HepG2 (cell line): ENCODE measurements around the gene MACROD2. TPM values are rescaled to one million over a fixed set of nuclear protein-coding genes. Genes with fewer than 3 reads are reported as not detected.

ENCODE experiments used
- ATAC-seq: fragments of 200-7000 bp; cut with Tn5 transposase; 3 replicates; pipeline ENCODE4 v1.9.1; 2020; ENCODE audit warnings: mild to moderate bottlenecking, moderate library complexity
- BruUV-seq: library from RNA; stranded (reverse); fragments of 400-500 nt; replicated peaks from 2 replicates; lab custom pipeline; 2021; lab: Mats Ljungman, UMichigan
- CTCF ChIA-PET: fragments of 300-600 bp; formaldehyde crosslinking; extraction: SDS; loops from one replicate; lab custom pipeline; 2021; ENCODE audit warnings: low total read pairs, inconsistent platforms, low intra/inter-chr PET ratio; lab: Yijun Ruan, JAX
- POLR2A ChIA-PET: fragments of 350-600 bp; sonication (Branson Sonifier 250); formaldehyde crosslinking; loops from one replicate; lab custom pipeline; 2020; ENCODE audit warnings: antibody characterized with exemption, inconsistent platforms; lab: Yijun Ruan, JAX
- DNase-seq: peaks from one replicate; pipeline ENCODE4 v3.0.0-alpha.2; 2015; ENCODE audit warnings: low spot score
- FAIRE-seq: peaks from 3 replicates; lab custom pipeline; 2011; peaks lifted over from hg19 to GRCh38; lab: Jason Lieb, UNC
- H2AFZ ChIP-seq: one replicate; pipeline ENCODE4 v1.6.1; 2011; ENCODE audit warnings: low read length, inconsistent platforms
- H3K27ac ChIP-seq: fragments of 300-600 bp; 3 replicates; pipeline ENCODE4 v1.8.0; 2011; ENCODE audit warnings: mixed run types, mild to moderate bottlenecking, mixed read lengths, low read length, inconsistent platforms; ENCODE audit not compliant: insufficient read depth; ENCODE audit errors: extremely low read length
- H3K27me3 ChIP-seq, 2 experiments: fragments of 200-600 bp in 1 of 2; 2 replicates in 1 of 2; 3 replicates in 1 of 2; pipeline versions ENCODE4 v1.6.0 to v1.8.0; 2011; ENCODE audit warnings: low read length in 2 of 2, mild to moderate bottlenecking in 2 of 2, moderate library complexity in 2 of 2, inconsistent platforms in 1 of 2; ENCODE audit not compliant: insufficient read depth in 2 of 2, control insufficient read depth in 1 of 2
- H3K36me3 ChIP-seq, 2 experiments: fragments of 200-600 bp in 1 of 2; replicated peaks in 1 of 2; 2 replicates in 1 of 2; 3 replicates in 1 of 2; pipeline versions ENCODE4 v1.5.1 to v1.8.0; 2011; ENCODE audit warnings: low read length in 2 of 2, inconsistent platforms in 1 of 2; ENCODE audit not compliant: insufficient read depth in 2 of 2, control insufficient read depth in 1 of 2
- H3K4me1 ChIP-seq: 2 replicates; pipeline ENCODE4 v1.5.1; 2012; ENCODE audit warnings: low read length, inconsistent platforms; ENCODE audit not compliant: insufficient read depth
- H3K4me2 ChIP-seq: 2 replicates; pipeline ENCODE4 v1.6.0; 2011; ENCODE audit warnings: low read depth, low read length, inconsistent platforms
- H3K4me3 ChIP-seq, 3 experiments: fragments of 200-600 bp in 1 of 3; sonication (generic), shearing (Covaris generic) in 1 of 3; replicated peaks in 1 of 3; 2 replicates each; pipeline ENCODE4 v1.5.1; 2011 to 2016; ENCODE audit warnings: low read length in 3 of 3, inconsistent platforms in 2 of 3, low read depth in 2 of 3, mild to moderate bottlenecking in 2 of 3, control low read depth in 1 of 3, mixed read lengths in 1 of 3; ENCODE audit not compliant: insufficient read depth in 1 of 3
- H3K79me2 ChIP-seq: one replicate; pipeline ENCODE4 v1.6.1; 2011; ENCODE audit warnings: low read length, inconsistent platforms; ENCODE audit not compliant: insufficient read depth
- H3K9ac ChIP-seq: 2 replicates; pipeline ENCODE4 v1.6.0; 2011; ENCODE audit warnings: mild to moderate bottlenecking, low read depth, low read length, inconsistent platforms; ENCODE audit not compliant: insufficient read depth
- H3K9me3 ChIP-seq: 2 replicates; pipeline ENCODE4 v1.5.1; 2012; ENCODE audit warnings: mild to moderate bottlenecking, low read length
- H4K20me1 ChIP-seq: 2 replicates; pipeline ENCODE4 v1.6.0; 2011; ENCODE audit warnings: inconsistent platforms, mild to moderate bottlenecking, low read length, moderate library complexity; ENCODE audit not compliant: insufficient read depth
- CHD4 ChIP-seq: fragments of 200-600 bp; sonication (generic); IDR thresholded peaks from 2 replicates; pipeline ENCODE4 v1.7.0; 2017; ENCODE audit warnings: mild to moderate bottlenecking, low read length, borderline replicate concordance
- EZH2 ChIP-seq: conservative IDR thresholded peaks from 2 replicates; pipeline ENCODE4 v1.6.1; 2012; ENCODE audit warnings: mild to moderate bottlenecking, low read depth, low read length, moderate library complexity
- MIER3 ChIP-seq: IDR thresholded peaks from 2 replicates; pipeline ENCODE4 v1.6.1; 2016; ENCODE audit warnings: missing compliant biosample characterization, borderline replicate concordance
- MLLT10 ChIP-seq: sonication (generic); formaldehyde crosslinking; IDR thresholded peaks from 2 replicates; pipeline ENCODE4 v1.4.0; 2020; ENCODE audit warnings: missing genetic modification reagents
- NFIB ChIP-seq: sonication (generic); formaldehyde crosslinking; IDR thresholded peaks from 2 replicates; pipeline ENCODE4 v1.9.0; 2021; ENCODE audit warnings: missing genetic modification reagents, mild to moderate bottlenecking, borderline replicate concordance
- PAX8 ChIP-seq: sonication (generic); formaldehyde crosslinking; IDR thresholded peaks from 2 replicates; pipeline ENCODE4 v1.8.0; 2022; ENCODE audit warnings: mild to moderate bottlenecking, missing genetic modification reagents, borderline replicate concordance
- TAF15 ChIP-seq: fragments of 200-400 bp; formaldehyde crosslinking; IDR thresholded peaks from one replicate; pipeline ENCODE4 v1.6.1; 2018; ENCODE audit warnings: mild to moderate bottlenecking, low read depth, low read length; ENCODE audit not compliant: poor library complexity, severe bottlenecking
- ZNF644 ChIP-seq: IDR thresholded peaks from 2 replicates; pipeline ENCODE4 v1.6.1; 2016; ENCODE audit warnings: low read depth
- ZNF749 ChIP-seq: sonication (generic); formaldehyde crosslinking; IDR thresholded peaks from 2 replicates; pipeline ENCODE4 v1.8.0; 2022; ENCODE audit warnings: mild to moderate bottlenecking, missing genetic modification reagents, moderate library complexity, borderline replicate concordance
- WGBS: methylation state at CpG from one replicate; pipeline ENCODE4 v1.1.6; 2017; ENCODE audit warnings: low lambda C conversion rate; 5-methylcytosine and 5-hydroxymethylcytosine counted together
- in situ Hi-C: cut with HindIII; loops from 2 replicates; pipeline ENCODE4 v1.10.0; 2017; ENCODE audit warnings: low pct_unique_long_range_greater_than_20kb; ENCODE audit not compliant: extremely low pct_ligation_motif_present
- intact Hi-C: fragments of 100-400 bp; cut with micrococcal nuclease; formaldehyde crosslinking; loops from one replicate; pipeline ENCODE4 v1.10.0; 2022; ENCODE audit not compliant: unreplicated experiment
- polyA plus RNA-seq, 8 experiments: library from polyadenylated mRNA; depleted of rRNA in 3 of 8; stranded (reverse) in 7 of 8; unstranded in 1 of 8; fragments of >200 nt; fragmentation: Illumina TruSeq in 4 of 8; extraction: Trizol in 4 of 8; gene quantifications; 2 replicates each; pipeline versions ENCODE4 v1.2.1 to v1.2.3, GENCODE V29; 2011 to 2016; ENCODE audit warnings: low read depth in 4 of 8, missing spikeins in 1 of 8, mixed read lengths in 1 of 8; ENCODE audit not compliant: insufficient read depth in 1 of 8
- total RNA-seq, 5 experiments: library from RNA; depleted of rRNA; stranded (reverse); fragments of >200 nt; fragmentation: Illumina TruSeq; extraction: Trizol; gene quantifications; 2 replicates each; pipeline ENCODE4 v1.2.3, GENCODE V29; 2016; ENCODE audit warnings: low read depth in 1 of 5
- TF ChIP-seq, protein P1 (sequence below): sonication (generic); formaldehyde crosslinking; IDR thresholded peaks from 2 replicates; pipeline ENCODE4 v1.4.0; 2020; ENCODE audit warnings: mild to moderate bottlenecking, missing genetic modification reagents, borderline replicate concordance
- TF ChIP-seq, protein P2 (sequence below): IDR thresholded peaks from 2 replicates; pipeline ENCODE4 v1.6.1; 2016; ENCODE audit warnings: low read depth
- TF ChIP-seq, protein P3 (sequence below): sonication (generic); formaldehyde crosslinking; IDR thresholded peaks from 2 replicates; pipeline ENCODE4 v1.4.0; 2020; ENCODE audit warnings: missing genetic modification reagents

Gene MACROD2
- total and polyA plus RNA-seq, 2 of the 13 experiments (the other 11 are each of a cell fraction or from before 2014, with no cell fraction given) = 0.13 to 0.51 TPM

DNA sequence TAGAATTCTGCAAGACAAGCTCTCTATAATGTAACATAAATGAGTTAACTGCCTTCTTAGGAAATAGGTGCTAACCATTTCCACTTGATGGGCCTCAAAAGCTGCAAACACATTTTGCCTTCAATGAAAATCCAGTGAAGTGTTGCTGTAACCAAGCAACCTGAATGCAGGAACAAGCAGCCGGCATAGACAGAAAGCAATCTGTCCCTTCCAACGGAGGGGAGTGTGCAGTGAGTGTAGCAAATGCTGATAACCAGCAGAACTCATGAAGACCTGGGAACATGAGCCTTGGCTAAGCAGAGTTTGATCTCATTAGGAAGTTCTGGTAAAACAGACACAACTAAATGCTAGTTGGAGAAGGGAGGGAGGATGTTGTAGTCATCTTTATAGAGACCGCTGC is 1880.1 kb downstream of the MACROD2 start (continued):
- TF ChIP-seq PAX8 (CRISPR knock-in tag) = no peak
- no peak for TF ChIP-seq CHD4
- TF ChIP-seq, protein P1, sequence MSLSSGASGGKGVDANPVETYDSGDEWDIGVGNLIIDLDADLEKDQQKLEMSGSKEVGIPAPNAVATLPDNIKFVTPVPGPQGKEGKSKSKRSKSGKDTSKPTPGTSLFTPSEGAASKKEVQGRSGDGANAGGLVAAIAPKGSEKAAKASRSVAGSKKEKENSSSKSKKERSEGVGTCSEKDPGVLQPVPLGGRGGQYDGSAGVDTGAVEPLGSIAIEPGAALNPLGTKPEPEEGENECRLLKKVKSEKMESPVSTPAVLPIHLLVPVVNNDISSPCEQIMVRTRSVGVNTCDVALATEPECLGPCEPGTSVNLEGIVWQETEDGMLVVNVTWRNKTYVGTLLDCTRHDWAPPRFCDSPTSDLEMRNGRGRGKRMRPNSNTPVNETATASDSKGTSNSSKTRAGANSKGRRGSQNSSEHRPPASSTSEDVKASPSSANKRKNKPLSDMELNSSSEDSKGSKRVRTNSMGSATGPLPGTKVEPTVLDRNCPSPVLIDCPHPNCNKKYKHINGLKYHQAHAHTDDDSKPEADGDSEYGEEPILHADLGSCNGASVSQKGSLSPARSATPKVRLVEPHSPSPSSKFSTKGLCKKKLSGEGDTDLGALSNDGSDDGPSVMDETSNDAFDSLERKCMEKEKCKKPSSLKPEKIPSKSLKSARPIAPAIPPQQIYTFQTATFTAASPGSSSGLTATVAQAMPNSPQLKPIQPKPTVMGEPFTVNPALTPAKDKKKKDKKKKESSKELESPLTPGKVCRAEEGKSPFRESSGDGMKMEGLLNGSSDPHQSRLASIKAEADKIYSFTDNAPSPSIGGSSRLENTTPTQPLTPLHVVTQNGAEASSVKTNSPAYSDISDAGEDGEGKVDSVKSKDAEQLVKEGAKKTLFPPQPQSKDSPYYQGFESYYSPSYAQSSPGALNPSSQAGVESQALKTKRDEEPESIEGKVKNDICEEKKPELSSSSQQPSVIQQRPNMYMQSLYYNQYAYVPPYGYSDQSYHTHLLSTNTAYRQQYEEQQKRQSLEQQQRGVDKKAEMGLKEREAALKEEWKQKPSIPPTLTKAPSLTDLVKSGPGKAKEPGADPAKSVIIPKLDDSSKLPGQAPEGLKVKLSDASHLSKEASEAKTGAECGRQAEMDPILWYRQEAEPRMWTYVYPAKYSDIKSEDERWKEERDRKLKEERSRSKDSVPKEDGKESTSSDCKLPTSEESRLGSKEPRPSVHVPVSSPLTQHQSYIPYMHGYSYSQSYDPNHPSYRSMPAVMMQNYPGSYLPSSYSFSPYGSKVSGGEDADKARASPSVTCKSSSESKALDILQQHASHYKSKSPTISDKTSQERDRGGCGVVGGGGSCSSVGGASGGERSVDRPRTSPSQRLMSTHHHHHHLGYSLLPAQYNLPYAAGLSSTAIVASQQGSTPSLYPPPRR = no peak
- no peak for TF ChIP-seq EZH2
- no peak for TF ChIP-seq ZNF644 (CRISPR knock-in tag)

DNA sequence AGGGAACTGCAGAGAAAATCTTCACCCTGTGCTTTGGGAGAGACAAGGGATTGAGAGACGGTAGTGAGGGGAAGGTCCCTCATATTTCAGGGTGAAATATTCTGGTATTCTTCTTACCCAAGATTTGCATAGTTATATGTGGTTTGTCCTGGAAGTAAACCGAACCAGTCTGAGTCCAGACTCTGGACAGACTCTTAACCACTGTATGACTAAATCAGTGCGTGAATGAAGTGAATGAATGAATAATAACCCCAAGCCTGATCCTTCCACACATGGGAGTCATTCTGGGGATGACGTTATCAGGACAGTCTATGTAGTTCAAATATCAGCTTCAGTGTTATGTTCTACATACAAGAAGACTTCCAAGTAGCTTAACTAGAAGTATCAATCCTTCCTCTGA is 1887.2 kb downstream of the MACROD2 start:
- POLR2A ChIA-PET = no interaction called here
- 6% methylated on average over 4 of the region's 4 CpGs for WGBS
- TF ChIP-seq MLLT10 (CRISPR knock-in tag) = no peak
- TF ChIP-seq, protein P2, sequence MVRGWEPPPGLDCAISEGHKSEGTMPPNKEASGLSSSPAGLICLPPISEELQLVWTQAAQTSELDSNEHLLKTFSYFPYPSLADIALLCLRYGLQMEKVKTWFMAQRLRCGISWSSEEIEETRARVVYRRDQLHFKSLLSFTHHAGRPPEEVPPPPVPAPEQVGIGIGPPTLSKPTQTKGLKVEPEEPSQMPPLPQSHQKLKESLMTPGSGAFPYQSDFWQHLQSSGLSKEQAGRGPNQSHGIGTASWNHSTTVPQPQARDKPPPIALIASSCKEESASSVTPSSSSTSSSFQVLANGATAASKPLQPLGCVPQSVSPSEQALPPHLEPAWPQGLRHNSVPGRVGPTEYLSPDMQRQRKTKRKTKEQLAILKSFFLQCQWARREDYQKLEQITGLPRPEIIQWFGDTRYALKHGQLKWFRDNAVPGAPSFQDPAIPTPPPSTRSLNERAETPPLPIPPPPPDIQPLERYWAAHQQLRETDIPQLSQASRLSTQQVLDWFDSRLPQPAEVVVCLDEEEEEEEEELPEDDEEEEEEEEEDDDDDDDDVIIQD (CRISPR knock-in tag) = no peak
- TF ChIP-seq, protein P3, sequence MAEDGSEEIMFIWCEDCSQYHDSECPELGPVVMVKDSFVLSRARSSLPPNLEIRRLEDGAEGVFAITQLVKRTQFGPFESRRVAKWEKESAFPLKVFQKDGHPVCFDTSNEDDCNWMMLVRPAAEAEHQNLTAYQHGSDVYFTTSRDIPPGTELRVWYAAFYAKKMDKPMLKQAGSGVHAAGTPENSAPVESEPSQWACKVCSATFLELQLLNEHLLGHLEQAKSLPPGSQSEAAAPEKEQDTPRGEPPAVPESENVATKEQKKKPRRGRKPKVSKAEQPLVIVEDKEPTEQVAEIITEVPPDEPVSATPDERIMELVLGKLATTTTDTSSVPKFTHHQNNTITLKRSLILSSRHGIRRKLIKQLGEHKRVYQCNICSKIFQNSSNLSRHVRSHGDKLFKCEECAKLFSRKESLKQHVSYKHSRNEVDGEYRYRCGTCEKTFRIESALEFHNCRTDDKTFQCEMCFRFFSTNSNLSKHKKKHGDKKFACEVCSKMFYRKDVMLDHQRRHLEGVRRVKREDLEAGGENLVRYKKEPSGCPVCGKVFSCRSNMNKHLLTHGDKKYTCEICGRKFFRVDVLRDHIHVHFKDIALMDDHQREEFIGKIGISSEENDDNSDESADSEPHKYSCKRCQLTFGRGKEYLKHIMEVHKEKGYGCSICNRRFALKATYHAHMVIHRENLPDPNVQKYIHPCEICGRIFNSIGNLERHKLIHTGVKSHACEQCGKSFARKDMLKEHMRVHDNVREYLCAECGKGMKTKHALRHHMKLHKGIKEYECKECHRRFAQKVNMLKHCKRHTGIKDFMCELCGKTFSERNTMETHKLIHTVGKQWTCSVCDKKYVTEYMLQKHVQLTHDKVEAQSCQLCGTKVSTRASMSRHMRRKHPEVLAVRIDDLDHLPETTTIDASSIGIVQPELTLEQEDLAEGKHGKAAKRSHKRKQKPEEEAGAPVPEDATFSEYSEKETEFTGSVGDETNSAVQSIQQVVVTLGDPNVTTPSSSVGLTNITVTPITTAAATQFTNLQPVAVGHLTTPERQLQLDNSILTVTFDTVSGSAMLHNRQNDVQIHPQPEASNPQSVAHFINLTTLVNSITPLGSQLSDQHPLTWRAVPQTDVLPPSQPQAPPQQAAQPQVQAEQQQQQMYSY = no peak
- TF ChIP-seq NFIB = no peak
- no peak for TF ChIP-seq MIER3
- no peak for TF ChIP-seq ZNF749 (CRISPR knock-in tag)
- no peak for TF ChIP-seq TAF15

More for the DNA sequence above, 1887.2 kb downstream of the MACROD2 start:
- no TSS peak for BruUV-seq
- H4K20me1 ChIP-seq = no peaks in the 10 kb centered on the region
- in situ Hi-C loops = no loop called here
- no peak overlapping the region for H3K4me2 ChIP-seq
- H3K4me3 ChIP-seq = no peak overlapping the region
- CTCF ChIA-PET = no interaction called here
- intact Hi-C loops = no loop called here
- H3K79me2 ChIP-seq = no peaks in the 10 kb centered on the region
- peaks cover 87% of the 10 kb centered on the region for H3K9me3 ChIP-seq
- FAIRE-seq (no peak), ATAC-seq (no peak), DNase-seq (no peak)
- H3K4me1 ChIP-seq = no peaks in the 10 kb centered on the region
- H3K27ac ChIP-seq = no peak overlapping the region
- H2AFZ ChIP-seq = no peak overlapping the region
- H3K36me3 ChIP-seq = no peaks in the 10 kb centered on the region
- H3K27me3 ChIP-seq = no peaks in the 10 kb centered on the region
- no peak overlapping the region for H3K9ac ChIP-seq
